Panc1 (cell line): ENCODE results near the gene RPL7A. TPM values are rescaled to one million over a fixed set of nuclear protein-coding genes. Genes with fewer than 3 reads are reported as not detected.

ENCODE experiments used
- ATAC-seq: fragments of 200-7000 bp; cut with Tn5 transposase; 2 replicates; pipeline ENCODE4 v1.9.1; 2020; ENCODE audit warnings: mild to moderate bottlenecking, moderate library complexity
- BruUV-seq: library from RNA; stranded (reverse); fragments of 400-500 nt; replicated peaks from 2 replicates; lab custom pipeline; 2021; lab: Mats Ljungman, UMichigan
- CTCF ChIA-PET: fragments of 300-600 bp; sonication (Branson Sonifier 250); formaldehyde crosslinking; loops from one replicate; lab custom pipeline; 2022; ENCODE audit warnings: antibody characterized with exemption; lab: Charles Lee
- POLR2A ChIA-PET: fragments of 300-600 bp; sonication (Branson Sonifier 250); formaldehyde crosslinking; loops from one replicate; lab custom pipeline; 2022; ENCODE audit warnings: antibody characterized with exemption; lab: Charles Lee
- DNase-seq: peaks from one replicate; pipeline ENCODE4 v3.0.0-alpha.2; 2010; ENCODE audit warnings: low read depth, low spot score
- H3K27ac ChIP-seq: 2 replicates; pipeline ENCODE4 v1.5.1; 2011; ENCODE audit warnings: mild to moderate bottlenecking, low read length, inconsistent platforms
- H3K27me3 ChIP-seq: fragments of 200-500 bp; sonication (Bioruptor generic); 2 replicates; pipeline ENCODE4 v1.6.0; 2014; ENCODE audit warnings: low read length, inconsistent platforms; ENCODE audit not compliant: control insufficient read depth, insufficient read depth
- H3K36me3 ChIP-seq: fragments of 200-500 bp; sonication (Bioruptor generic); 2 replicates; pipeline ENCODE4 v1.5.1; 2014; ENCODE audit warnings: inconsistent platforms, mild to moderate bottlenecking, low read length, moderate library complexity; ENCODE audit not compliant: control insufficient read depth, insufficient read depth
- H3K4me1 ChIP-seq: 2 replicates; pipeline ENCODE4 v1.5.1; 2011; ENCODE audit warnings: inconsistent platforms, mild to moderate bottlenecking, low read length, moderate library complexity; ENCODE audit not compliant: control insufficient read depth, insufficient read depth
- H3K4me3 ChIP-seq, 2 experiments: 2 replicates each; pipeline ENCODE4 v1.5.1; 2011 to 2012; ENCODE audit warnings: low read depth in 2 of 2, low read length in 2 of 2, mild to moderate bottlenecking in 2 of 2, inconsistent platforms in 1 of 2, moderate library complexity in 1 of 2
- H3K9me3 ChIP-seq: fragments of 200-500 bp; sonication (Bioruptor generic); 2 replicates; pipeline ENCODE4 v1.5.1; 2014; ENCODE audit warnings: low read depth, mild to moderate bottlenecking, inconsistent platforms, low read length, moderate library complexity; ENCODE audit not compliant: control insufficient read depth, insufficient read depth
- POLR2AphosphoS5 ChIP-seq: IDR thresholded peaks from 2 replicates; pipeline ENCODE4 v1.6.1; 2012; ENCODE audit warnings: mild to moderate bottlenecking, low read depth, low read length, moderate library complexity
- SIN3A ChIP-seq: IDR thresholded peaks from 2 replicates; pipeline ENCODE4 v1.6.1; 2012; ENCODE audit warnings: low read depth, mild to moderate bottlenecking, low read length, moderate library complexity, borderline replicate concordance; ENCODE audit not compliant: insufficient read depth
- TCF7L2 ChIP-seq: IDR thresholded peaks from 2 replicates; pipeline ENCODE4 v1.6.1; 2011; ENCODE audit warnings: mild to moderate bottlenecking, low read depth, low read length, inconsistent platforms
- in situ Hi-C: cut with HindIII; loops from 2 replicates; pipeline ENCODE4 v1.10.0; 2016; ENCODE audit warnings: low sequenced_read_pairs, low pct_unique_long_range_greater_than_20kb
- intact Hi-C: fragments of 100-400 bp; cut with micrococcal nuclease; formaldehyde crosslinking; loops from one replicate; pipeline ENCODE4 v1.10.0; 2022; ENCODE audit not compliant: unreplicated experiment
- total RNA-seq: library from RNA; stranded (reverse); gene quantifications from one replicate; pipeline ENCODE4 v1.2.1, GENCODE V29; 2021; ENCODE audit not compliant: unreplicated experiment
- TF ChIP-seq, protein P1 (sequence below), 2 experiments: IDR thresholded peaks; 2 replicates each; pipeline ENCODE4 v1.6.1; 2011 to 2012; ENCODE audit warnings: low read depth in 2 of 2, control low read depth in 1 of 2, low read length in 1 of 2, mild to moderate bottlenecking in 1 of 2, moderate library complexity in 1 of 2; ENCODE audit not compliant: insufficient read depth in 1 of 2
- TF ChIP-seq, protein P2 (sequence below): fragments of 450-650 bp; IDR thresholded peaks from 2 replicates; pipeline ENCODE4 v1.5.1; 2017; ENCODE audit warnings: mild to moderate bottlenecking

RPL7A gene
- total RNA-seq, 1 experiment from 2014 or later: 1,104 TPM

- DNase-seq (no peak), ATAC-seq (no peak)
- ChIA-PET CTCF (no interaction called here), POLR2A (no interaction called here)
- no TSS peak for BruUV-seq
- in situ Hi-C loops: no loop called here
- Histone ChIP-seq H3K36me3 (no peaks in the 10 kb centered on the region), H3K27ac (no peak overlapping the region), H3K27me3 (no peaks in the 10 kb centered on the region), H3K9me3 (no peaks in the 10 kb centered on the region), H3K4me1 (no peaks in the 10 kb centered on the region), H3K4me3 (no peak overlapping the region)
- TF ChIP-seq, protein P1, sequence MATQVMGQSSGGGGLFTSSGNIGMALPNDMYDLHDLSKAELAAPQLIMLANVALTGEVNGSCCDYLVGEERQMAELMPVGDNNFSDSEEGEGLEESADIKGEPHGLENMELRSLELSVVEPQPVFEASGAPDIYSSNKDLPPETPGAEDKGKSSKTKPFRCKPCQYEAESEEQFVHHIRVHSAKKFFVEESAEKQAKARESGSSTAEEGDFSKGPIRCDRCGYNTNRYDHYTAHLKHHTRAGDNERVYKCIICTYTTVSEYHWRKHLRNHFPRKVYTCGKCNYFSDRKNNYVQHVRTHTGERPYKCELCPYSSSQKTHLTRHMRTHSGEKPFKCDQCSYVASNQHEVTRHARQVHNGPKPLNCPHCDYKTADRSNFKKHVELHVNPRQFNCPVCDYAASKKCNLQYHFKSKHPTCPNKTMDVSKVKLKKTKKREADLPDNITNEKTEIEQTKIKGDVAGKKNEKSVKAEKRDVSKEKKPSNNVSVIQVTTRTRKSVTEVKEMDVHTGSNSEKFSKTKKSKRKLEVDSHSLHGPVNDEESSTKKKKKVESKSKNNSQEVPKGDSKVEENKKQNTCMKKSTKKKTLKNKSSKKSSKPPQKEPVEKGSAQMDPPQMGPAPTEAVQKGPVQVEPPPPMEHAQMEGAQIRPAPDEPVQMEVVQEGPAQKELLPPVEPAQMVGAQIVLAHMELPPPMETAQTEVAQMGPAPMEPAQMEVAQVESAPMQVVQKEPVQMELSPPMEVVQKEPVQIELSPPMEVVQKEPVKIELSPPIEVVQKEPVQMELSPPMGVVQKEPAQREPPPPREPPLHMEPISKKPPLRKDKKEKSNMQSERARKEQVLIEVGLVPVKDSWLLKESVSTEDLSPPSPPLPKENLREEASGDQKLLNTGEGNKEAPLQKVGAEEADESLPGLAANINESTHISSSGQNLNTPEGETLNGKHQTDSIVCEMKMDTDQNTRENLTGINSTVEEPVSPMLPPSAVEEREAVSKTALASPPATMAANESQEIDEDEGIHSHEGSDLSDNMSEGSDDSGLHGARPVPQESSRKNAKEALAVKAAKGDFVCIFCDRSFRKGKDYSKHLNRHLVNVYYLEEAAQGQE (IDR thresholded peaks at IDR 0.05; ENCODE audit: insufficient read depth in 1 of 2, low read depth in 2 of 2, low read length in 1 of 2): no peak
- TF ChIP-seq SIN3A (no peak), POLR2AphosphoS5 (no peak), TCF7L2 (no peak)
- TF ChIP-seq, protein P2, sequence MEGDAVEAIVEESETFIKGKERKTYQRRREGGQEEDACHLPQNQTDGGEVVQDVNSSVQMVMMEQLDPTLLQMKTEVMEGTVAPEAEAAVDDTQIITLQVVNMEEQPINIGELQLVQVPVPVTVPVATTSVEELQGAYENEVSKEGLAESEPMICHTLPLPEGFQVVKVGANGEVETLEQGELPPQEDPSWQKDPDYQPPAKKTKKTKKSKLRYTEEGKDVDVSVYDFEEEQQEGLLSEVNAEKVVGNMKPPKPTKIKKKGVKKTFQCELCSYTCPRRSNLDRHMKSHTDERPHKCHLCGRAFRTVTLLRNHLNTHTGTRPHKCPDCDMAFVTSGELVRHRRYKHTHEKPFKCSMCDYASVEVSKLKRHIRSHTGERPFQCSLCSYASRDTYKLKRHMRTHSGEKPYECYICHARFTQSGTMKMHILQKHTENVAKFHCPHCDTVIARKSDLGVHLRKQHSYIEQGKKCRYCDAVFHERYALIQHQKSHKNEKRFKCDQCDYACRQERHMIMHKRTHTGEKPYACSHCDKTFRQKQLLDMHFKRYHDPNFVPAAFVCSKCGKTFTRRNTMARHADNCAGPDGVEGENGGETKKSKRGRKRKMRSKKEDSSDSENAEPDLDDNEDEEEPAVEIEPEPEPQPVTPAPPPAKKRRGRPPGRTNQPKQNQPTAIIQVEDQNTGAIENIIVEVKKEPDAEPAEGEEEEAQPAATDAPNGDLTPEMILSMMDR: no peak
- intact Hi-C loops: no loop called here
Observed at GRCh38 chr9:133322701-133323100, 25.3 kb upstream of the RPL7A start.

- Histone ChIP-seq H3K27me3 (no peaks in the 10 kb centered on the region), H3K27ac (no peak overlapping the region), H3K4me1 (no peaks in the 10 kb centered on the region), H3K9me3 (no peaks in the 10 kb centered on the region), H3K4me3 (no peak overlapping the region), H3K36me3 (no peaks in the 10 kb centered on the region)
- BruUV-seq: no TSS peak
- TF ChIP-seq, protein P1 (IDR thresholded peaks at IDR 0.05; ENCODE audit: insufficient read depth in 1 of 2, low read depth in 2 of 2, low read length in 1 of 2): no peak
- TF ChIP-seq POLR2AphosphoS5: no peak
- TF ChIP-seq, protein P2: no peak
- TF ChIP-seq SIN3A: no peak
- no peak for TF ChIP-seq TCF7L2
- ATAC-seq: no peak
- intact Hi-C loops: no loop called here
- no peak for DNase-seq
- CTCF ChIA-PET: no interaction called here
- POLR2A ChIA-PET: no interaction called here
- in situ Hi-C loops: no loop called here
Observed at GRCh38 chr9:133323211-133323610, 24.8 kb upstream of the RPL7A start.
